ENCODE data around the gene RSRC2.

DNA sequence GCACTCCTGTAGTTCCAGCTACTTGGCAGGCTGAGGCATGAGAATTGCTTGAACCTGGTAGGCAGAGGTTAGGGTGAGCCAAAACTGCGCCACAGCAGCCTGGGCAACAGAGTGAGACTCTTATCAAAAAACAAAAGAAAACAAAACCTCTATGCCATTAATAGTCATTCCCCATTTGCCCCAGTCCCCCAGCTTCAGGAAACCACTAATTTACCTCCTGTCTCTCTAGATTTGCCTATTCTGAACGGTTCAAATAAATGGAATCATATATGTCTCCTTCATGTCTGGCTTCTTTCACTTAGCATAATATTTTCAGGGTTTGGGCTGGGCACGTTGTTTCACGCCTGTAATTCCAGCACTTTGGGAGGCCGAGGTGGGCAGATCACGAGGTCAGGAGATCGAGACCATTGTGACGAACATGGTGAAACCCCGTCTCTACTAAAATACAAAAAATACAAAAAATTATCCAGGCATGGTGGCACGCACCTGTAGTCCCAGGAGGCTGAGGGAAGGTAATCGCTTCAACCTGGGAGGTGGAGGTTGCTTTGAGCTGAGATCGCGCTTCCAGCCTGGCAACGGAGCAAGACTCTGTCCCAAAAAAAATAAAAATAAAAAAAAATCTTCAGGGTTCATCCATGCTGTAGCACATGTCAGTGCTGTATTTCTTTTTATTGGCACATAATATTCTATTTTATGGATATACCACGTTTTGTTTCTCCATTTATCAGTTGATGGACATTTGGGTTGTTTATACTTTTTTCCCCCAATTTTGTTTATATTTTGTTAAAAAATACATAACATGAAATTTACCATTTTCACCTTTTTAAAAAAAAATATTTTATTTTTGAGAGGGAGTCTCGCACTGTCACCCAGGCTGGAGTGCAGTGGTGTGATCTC is 32.3 kb upstream of the RSRC2 start:
- TF ChIP-seq, protein P1, sequence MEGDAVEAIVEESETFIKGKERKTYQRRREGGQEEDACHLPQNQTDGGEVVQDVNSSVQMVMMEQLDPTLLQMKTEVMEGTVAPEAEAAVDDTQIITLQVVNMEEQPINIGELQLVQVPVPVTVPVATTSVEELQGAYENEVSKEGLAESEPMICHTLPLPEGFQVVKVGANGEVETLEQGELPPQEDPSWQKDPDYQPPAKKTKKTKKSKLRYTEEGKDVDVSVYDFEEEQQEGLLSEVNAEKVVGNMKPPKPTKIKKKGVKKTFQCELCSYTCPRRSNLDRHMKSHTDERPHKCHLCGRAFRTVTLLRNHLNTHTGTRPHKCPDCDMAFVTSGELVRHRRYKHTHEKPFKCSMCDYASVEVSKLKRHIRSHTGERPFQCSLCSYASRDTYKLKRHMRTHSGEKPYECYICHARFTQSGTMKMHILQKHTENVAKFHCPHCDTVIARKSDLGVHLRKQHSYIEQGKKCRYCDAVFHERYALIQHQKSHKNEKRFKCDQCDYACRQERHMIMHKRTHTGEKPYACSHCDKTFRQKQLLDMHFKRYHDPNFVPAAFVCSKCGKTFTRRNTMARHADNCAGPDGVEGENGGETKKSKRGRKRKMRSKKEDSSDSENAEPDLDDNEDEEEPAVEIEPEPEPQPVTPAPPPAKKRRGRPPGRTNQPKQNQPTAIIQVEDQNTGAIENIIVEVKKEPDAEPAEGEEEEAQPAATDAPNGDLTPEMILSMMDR (IDR thresholded peaks at IDR 0.05; ENCODE audit: low read depth, low read length), result no peak
- TF ChIP-seq MYC (IDR thresholded peaks at IDR 0.05; ENCODE audit: low read depth, low read length), result no peak
